NT2/D1 (cell line): Measurements from ENCODE around the gene NXPH1.

Source experiments
- SUZ12 ChIP-seq: IDR thresholded peaks from 2 replicates; pipeline ENCODE4 v1.6.1; 2011; ENCODE audit not compliant: insufficient read length, insufficient read depth; ENCODE audit errors: extremely low read depth
- YY1 ChIP-seq: IDR thresholded peaks from 2 replicates; pipeline ENCODE4 v1.6.1; 2011; ENCODE audit not compliant: insufficient read length, insufficient read depth
- ZNF274 ChIP-seq: IDR thresholded peaks from 2 replicates; pipeline ENCODE4 v1.6.1; 2011; ENCODE audit warnings: mild to moderate bottlenecking, low read depth, low read length

DNA sequence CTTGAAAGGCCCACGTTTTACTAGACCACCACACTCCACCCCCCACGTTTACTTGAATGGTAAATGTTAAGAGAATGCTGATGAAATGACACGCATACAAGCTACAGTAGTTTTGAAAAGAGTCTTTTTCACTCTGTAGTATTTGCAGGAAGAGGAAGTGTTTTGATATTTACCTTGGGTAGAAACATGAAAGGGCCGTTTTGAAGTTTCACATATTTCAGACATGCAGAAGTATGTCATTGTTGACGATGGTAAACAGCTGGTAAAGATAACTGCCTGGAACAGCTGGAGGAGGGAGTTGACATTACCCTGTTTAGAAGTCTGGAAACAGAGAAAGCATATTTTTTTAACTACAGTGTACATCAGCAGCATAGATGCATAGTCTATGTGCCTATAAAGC is 160.7 kb downstream of the NXPH1 start:
- no peak for TF ChIP-seq YY1
- no peak for TF ChIP-seq SUZ12
- no peak for TF ChIP-seq ZNF274
